Eye (tissue), 1 donor: Measurements from ENCODE around the gene KSR1.
"Not testable (repeated sequence)": the region's sequence is repeated elsewhere in the genome, so short reads cannot be mapped to it uniquely, and the experiment has no call there.

ENCODE experiments used
- DNase-seq: peaks from one replicate; pipeline ENCODE4 v3.0.0-alpha.2; 2015

KSR1 gene

DNA sequence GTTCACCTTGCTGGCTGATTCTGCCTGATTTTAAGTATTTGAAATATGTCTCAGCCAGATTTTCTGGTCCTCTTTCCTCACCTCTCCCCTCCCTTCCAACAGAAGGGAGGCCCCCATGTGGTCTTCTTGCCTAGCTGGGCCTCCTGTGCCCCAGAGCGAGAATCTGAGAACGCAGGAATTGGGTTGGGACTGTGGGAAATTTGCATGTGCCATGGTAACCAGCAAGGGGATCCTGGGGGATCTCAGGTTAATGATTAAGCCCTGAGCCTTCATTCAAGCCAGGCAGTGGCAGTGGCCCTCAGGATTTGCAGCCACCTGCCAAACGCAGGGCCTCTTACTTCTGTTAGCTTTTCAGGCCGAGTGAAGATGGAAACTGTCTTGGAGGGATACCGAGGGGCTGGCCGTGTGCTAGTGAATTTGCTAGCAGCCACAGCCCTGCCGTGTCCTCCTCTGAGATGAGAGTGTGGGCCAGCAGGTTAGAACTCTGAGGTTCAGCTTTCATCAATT, 40.2 kb downstream of the KSR1 start:
- DNase-seq = peak; percentile 53

DNA sequence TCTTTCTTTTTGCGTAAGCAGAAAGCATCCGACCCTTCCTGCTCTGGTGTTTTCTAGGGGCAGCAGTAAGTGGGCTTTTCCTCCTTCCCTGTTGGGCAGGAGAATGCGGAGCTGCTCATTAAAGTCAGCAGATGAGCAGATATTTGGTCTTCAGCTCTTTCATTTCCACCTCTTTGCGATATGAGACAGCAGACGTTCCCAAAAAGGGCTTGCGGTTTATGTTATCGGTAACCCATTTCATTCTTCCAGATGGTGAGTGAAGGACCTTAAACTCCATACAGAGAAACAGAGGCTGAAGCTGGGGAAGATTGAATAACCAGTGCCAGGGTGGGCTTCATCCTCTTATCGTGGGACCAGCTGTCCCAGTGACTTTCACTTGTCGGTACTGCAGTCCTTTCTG, 40.7 kb downstream of the KSR1 start:
- DNase-seq = no peak

DNA sequence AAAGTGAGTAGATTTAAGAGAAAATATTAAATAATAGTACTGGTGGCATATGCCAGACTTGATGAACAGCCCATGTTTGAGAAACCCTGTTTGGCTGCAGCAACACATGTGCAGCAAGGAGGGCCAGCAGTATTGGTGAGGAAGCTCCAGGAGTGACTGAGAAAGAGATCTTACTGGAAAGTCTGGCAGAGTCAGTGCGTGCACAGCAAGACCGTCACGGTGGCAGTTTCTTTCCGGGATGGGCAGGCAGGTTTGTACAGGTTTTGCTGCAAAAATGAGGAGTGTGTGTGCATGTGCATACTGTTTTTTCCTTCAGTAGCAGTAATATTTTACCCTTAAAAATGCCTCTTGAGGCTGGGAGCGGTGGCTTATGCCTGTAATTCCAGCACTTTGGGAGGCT, 41.4 kb downstream of the KSR1 start:
- no peak for DNase-seq

DNA sequence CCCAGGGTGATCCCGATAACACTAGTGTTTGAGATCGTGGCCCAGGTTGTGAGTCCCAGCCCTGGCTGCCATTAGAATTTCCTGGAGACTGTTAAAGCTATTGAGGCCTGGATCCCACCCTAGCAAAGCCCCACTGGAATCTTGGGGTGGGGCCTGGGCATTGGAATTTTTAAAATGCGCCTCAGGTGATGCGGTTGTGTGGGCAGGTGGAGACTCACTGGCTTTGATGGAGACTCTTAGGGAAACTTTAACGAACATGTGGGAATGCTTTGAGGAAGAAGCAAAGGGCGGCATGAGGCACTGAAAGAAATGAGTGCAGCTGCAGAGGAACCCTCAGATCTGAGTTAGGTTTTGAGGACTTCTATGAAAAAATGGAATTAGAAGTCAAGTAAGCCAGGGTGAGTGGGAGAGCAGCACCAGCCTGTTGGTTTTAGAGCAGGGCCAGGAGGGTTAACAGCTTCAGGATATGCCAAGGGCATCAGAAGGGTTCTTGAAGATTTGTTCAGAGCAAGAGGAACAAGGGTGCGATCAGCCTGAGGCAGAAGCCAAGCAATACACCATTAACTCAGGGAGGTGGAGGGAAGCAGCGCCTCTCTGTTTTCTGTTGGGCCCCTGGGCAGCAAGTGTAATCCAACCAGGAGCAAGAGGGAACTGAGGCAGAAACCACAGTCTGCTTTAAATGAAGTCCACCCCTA, 42.5 kb downstream of the KSR1 start:
- DNase-seq = no peak

DNA sequence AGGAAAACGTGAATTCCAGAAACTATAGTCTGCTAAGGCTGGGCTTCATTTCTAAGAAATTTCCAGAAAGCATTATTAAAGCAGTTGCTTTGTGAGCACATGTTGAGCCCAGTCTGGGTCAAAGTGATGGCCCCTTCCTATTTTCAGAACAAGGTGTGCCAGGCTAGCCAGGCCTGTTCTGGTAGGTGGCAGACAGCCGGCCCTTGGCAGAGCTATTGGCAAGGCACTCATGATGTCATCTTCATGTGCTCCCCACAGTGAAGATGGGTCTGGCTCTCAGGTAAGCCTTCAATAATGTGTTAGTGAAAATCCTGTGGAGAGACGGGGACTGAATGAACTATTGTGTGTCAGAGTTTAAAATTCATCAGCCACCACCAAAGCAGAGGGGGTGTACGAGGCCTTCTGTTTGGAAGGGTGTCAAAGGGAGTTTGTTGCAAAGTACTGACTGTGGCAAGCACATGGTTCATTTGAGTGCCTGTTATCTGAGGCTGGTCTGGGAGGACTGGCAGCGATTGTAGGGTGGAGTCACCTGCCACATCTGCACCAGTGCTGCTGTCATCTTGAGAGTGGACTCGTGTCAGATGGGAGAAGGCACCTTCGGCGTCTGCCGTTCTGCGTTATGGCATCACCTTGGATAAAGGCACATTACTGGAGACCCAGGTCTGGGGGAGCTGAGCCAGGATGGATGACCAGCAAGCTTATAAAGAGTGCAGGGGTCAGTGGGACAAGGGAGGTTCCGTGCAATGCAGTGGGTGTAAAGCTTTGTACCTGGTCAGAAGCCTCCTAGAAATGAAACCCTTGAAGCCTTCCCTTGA, 43.4 kb downstream of the KSR1 start:
- DNase-seq = no peak

DNA sequence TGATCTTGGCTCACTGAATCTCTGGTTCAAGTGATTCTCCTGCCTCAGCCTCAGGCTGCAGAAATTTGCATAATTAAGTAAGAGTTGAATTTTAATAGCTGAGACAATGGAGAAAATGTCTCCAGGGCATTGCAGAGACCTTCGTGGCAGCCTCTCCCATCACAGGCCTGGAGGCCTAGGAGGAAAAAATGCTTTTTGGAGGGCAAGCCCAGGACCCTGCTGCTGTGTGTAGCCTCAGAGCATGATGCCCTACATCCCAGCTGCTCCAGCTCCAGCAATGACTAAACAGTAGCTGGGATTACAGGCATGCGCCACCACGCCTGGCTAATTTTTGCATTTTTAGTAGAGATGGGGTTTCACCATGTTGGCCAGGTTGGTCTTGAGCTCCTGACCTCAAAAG, 45.1 kb downstream of the KSR1 start:
- DNase-seq = not testable (repeated sequence)

DNA sequence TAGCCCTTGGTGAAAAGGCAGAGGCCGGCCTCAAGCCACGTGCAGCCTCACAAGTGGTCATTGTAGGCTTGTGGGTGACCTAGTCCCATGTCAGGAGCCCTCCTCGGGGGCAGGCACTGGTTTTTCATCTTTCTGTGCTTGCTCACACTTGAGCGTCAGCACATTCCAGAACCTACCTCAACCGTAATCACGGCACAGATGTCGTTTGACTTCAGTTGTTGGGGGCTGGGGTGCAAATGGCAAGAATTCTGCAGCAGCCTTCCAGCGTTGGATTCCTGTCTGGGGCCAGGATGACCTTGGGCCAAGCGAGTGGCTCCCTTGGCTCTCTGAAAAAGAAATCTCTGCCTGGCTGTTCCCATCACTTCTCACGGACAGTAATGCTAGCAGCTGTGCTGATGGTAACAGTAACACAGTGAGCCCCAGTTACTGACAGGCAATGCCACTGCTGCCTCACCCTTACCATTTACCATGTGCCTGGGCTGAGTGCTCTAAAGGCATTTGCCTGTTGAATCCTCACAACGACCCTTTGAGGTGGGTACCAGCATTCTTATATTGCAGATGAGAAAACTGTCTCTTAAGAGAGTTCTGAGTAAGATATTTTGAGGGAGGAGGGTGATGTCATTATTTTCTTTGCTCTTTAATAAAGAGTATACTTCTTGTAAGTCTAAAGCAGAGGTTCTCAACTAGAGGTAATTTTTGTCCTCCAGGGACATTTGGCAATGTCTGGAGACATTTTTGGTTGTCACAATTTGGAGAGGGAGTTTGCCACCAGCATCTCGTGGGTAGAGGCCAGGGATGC, 46.5 kb downstream of the KSR1 start:
- peak; percentile 46 for DNase-seq

DNA sequence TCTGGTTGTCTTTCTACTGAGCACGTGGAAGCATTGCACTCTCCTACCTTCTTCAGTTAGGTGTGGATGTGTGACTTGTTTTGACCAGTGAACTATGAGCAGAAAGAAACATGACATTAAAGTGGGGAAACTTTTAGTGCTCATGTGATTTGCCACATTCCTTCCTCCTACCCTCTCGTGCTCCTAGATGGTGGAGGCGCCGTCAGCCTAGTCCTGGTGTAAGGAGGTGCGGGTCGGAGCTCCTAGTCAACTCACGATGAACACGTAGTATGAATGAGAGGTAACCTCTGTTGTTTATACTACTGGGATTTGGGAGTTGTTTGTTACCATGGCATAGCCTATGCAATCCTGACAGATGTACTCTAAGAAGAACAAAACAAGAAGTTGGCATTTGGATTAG, 47.4 kb downstream of the KSR1 start:
- no peak for DNase-seq

DNA sequence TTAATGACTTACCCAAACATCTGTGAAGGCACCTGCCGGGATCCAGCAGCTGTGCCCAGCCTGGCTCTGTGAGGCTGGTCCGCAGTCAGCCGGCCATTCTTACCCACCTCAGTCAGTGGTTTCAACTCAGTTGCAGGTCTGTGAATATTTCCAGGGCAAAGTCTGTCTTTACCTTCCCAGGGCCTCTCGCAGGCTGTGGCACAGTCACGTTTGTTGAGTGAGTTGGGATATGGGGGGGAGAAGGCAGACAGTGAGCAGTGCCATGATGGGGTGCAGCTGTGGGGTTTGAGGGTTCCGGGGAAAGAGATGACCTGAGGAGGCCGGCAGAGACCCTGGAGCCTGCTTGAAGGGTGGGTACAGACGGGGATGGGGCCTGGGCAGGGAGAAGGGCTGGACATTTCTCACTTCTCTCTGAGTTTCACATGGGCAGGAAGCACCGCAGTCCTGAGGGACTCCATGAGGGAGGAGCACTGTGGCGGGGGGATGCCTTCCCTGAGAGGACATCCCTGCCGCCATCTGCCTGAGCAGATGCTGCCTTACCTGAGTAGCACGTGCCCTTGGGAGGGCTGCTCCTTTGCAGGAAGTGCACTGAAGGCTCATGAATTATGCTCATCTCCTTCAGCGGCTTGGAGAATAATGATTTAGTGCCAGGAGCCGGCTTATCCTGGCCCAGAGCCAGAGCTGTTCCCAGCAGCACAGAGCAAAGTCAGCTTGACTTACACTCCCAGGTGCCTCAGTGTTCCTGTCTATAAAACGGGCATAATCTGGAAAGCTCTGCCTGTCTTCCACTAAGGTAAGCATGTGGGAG, 48.1 kb downstream of the KSR1 start:
- DNase-seq = no peak

DNA sequence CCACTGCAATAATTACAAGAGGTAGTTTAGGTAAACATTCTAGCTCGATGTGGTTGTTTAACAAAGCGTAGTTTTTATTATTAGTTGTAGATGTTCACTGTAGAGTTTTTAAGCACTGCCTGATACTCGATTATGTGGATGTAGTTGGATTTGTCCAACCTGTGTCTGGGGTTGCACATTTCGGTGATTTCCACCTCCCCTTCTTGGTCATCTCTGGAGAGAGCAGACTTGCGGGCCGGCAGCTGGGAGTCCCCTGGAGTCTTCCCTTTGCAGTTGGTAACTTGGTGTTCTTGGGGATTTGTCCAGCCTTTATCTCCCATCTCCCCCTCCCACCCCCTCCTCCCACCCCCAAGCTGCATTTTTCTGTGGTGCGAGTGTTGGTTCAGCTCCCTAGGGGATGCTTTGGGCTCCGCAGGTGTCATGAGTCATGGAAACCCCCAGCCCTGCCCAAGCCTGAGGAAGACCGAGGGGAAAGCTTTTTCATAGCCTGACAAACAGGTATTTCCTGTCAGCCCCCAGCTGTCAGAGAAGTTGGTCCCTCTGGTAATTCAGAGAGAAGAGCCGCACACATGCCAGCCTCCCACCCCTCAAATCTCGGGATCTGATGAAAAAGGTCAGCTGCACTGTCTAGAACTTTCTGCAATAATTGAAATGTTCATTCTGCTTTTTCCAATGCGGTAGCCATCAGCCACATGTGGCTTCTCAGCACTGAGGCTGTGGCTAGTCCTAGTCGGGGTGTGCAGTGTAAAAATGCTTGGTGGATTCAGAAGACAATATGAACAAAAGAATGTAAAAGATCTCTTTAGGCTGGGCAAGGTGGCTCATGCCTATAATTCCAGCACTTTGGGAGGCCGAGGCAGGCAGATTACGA, 50.3 kb downstream of the KSR1 start:
- no peak for DNase-seq

DNA sequence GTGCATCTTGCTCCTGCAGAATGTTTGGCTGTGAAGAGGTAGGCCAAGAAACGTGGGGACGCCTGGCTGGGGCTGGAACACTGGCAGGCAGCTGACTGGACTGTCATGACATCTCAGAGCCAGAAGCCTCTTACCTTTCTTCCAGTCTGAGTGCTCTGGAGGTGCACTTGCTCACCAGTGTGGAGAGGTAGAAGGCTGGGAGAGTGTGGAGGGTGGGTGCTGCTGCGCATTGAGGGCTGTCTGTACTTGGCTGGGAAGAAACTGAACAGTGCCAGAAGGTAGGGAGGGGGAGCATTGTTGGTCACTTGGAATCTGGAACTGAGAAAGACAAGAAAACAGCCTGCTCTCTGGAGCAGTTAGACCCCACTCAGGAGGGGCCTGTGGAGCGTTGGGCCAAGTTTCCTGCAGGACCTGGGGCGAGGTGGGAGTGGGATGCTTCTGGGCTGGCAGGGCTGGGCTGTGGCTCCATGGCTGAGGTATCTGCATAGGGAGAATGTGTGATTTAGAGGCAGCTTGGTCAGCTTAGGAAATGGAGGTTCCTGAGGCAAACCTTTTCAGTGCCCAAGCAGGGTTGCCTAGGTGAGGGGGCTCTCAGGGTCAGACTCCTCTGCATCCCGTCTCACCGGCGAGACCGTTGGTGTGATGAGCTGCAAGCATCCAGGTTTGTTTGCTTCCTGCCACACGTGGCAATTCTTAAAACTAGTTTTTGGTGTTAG, 55.1 kb downstream of the KSR1 start:
- DNase-seq = no peak

DNA sequence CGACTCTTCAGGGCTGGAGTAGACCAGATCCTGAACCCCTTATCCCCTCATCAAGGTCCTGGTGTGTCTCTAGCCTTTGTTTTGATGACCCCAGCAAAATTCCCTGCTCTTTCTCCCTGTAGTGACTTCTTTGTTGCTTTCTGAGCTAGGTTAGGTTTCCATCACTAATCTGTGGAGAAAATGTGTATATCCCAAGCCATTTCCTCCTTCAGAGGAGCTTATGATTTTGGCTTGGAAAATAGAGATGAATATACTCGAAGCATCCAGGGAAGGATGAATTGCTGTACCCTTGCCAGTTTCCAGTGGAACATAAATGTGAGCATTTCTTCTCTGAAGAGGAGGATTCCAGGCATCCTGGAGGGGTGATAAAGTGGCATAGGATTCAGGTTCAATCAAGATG, 55.8 kb downstream of the KSR1 start:
- DNase-seq = no peak

DNA sequence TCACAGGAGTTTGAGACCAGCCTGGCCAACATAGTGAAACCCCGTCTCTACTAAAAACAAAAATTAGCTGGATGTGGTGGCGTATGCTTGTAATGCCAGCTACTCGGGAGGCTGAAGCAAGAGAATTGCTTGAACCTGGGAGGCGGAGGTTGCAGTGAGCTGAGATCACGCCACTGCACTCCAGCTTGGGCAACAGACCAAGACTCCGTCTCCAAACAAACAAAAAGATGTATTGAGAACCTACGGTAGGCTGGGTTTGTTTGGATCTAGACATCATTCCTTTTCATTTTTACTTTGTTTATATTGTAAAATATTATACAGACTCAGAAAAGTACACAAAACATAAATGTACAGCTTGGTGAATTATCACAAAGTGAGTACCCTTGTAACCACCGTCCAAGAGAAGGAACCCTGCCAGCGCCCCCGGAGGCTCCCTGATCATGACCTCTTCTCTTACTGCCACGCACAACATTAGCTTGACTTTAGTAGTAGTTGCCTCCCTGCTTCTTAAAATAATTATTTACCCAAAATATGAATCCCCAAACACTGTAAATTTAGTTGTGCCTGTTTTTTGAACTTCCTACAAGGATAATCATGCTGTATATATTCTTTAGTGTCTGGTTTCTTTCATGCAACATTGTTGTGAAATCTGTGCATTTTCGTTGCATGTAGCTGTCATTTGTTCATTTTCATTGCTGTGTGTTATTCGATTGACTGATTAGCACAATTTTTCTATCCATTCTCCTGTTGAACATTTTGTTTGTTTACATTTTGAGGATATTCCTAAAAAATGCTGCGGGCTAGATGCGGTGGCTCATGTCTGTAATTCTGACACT, 56.5 kb downstream of the KSR1 start:
- no peak for DNase-seq

DNA sequence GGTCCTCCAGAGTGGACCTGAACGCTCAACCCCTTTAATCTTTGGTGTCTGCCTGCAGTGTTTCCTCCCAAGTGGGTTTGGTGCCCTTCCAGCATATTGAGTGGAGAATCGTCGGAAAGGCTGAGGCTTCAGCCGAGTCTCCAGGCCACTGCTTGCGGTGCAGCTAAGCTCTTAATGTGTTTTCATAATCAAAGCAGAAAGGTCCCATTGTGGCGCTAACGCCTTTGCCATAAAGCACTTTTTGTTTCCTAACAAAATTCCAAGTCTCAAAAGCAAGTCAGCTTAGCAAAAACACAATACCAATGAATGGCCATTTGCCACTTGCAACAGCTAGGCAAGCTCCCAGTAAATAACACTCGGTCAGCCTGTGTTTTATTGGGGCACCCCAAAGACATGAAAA, 57.6 kb downstream of the KSR1 start:
- DNase-seq = no peak

DNA sequence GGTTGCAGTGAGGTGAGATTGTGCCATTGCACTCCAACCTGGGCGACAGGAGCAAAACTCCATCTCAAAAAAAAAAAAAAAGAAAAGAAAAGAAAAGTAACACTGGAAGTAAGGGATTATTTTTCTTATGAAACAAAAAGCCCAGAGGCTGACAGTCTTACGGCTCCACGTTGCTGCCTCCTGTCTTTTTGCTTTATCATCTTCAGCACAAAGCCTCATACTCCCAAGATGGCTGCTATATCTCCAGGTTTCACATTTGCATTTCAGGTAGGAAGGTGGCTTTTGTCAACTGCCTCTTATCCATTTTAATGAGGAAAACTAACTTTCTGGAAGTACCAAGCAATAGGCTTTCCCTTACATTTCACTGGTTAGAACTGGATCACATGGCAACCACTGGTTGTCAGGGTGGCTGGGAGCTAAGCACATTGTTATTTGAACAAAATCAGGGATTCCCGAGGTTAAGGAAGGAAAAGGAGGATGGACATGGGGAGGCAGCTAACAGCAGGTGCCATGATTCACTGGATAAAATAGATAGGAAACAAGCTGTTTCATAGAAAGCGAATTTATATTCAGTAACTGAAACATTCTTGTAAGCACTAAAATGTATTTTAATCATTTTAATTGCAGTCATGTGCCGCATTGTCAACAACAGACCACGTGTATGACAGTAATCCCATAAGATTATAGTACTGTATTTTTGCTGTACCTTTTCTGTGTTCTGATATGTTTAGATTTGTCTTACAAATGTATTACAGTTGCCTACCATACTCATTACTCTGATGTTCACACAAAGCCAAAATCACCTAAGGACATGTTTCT, 58.6 kb downstream of the KSR1 start:
- DNase-seq = no peak

DNA sequence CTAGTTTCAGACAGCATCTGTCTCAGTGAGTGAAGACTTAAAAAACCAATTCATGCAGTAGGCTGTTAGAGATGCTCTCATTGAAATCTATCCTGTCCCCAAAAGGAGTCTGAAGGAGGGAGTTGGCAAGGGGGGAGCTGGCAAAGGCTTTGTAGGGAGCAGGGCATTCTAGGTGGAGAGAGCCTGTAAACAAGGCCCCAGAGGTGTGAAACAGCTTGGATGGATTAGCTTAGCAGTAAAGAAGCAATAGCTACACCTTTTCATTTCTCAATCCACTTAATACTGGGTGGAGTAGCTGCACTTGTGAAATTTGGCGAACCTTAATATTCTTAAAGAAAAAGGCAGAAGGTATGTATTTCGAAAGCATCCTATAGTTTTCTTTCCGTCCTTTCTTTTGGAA, 61.8 kb downstream of the KSR1 start:
- no peak for DNase-seq

DNA sequence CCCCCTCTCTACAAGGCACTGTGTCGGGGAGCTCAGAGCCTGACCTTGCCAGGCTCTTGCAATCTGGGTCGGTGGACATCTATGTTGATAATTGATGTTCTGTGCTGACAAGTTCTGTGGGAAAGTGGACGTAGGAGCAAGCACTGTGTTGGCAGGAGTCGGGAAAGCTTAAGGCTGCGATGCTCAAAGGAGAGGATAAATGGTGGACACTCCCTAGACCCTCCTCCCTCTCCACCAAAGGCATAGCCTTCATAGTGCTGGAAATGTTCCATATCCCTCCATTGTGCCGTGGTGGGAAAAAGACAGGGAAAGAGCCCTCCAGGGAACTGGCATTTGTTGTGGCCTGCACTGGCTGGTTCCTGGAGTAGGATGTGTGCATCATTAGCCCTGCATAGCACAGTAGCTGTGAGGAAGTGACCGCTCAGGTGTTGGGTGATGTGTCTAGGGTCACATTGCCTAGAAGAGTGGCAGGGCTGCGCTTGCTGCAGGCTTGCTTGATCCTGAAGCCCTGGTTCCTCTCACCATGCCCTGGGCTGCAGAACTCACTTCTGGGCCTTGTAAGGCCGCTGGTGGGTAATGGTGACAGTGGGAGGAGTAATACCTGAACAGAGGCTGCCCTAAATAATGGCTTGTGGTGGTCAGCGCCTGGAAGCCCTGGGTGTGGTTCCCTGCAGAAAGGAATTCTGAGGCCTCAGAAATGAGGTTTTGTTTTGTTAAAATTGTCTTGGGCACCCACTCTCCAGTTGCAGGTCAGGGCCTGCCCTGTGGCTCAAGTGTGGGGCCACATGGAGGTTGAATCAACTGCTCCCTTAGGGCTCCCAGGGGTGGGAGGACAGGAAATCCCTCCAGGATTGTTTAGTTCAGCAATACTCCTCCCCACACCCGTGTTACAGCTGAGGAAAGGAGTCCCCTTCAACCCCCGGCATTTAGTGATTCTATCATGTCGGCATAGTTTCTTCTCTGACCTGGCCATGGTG, 62.6 kb downstream of the KSR1 start:
- DNase-seq = no peak

DNA sequence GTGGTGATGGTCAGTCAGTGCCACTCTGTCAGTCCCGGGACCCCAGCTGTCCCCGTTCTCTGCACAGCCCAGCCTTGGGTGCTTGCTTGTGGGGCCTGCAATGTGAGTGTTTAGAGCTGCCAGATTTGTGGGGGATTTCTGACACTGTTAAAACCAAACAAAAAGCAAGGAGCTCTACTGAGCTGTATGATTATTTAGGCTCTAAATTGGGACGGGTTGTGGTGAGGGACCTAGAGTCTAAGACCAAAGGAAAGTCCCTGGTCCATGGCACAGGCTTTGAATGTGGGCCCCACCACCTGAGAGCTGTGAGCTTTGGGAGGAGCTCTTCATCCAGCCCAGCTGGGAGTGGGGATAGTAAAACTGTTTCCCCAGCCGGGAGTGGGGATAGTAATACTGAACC, 63.3 kb downstream of the KSR1 start:
- no peak for DNase-seq
